ENCODE results near the gene NTM.

GRCh38 chr11:132244846-132245245 is 874.4 kb downstream of the NTM start:
- TF ChIP-seq EZH2 (IDR thresholded peaks at IDR 0.05) (no peak), POLR2AphosphoS5 (IDR thresholded peaks at IDR 0.05; ENCODE audit: borderline replicate concordance, low read depth, low read length) (no peak), FOXP2 (optimal IDR thresholded peaks at IDR 0.05; ENCODE audit: control extremely low read depth, extremely low read length, insufficient read depth) (no peak)
